Left lung (tissue), 10 donors: Measurements from ENCODE around the gene PRSS50. TPM values are rescaled to one million over a fixed set of nuclear protein-coding genes. Genes with fewer than 3 reads are reported as not detected.
"Not testable (repeated sequence)": the region's sequence is repeated elsewhere in the genome, so short reads cannot be mapped to it uniquely, and the experiment has no call there.

Experiments used
- ATAC-seq: fragments of 200-7000 bp; cut with Tn5 transposase; one replicate; pipeline ENCODE4 v1.9.1; 2020; ENCODE audit warnings: moderate library complexity
- DNase-seq, 4 donors: peaks; one replicate each; pipeline ENCODE4 v3.0.0-alpha.2; 2013 to 2020
- H3K27ac ChIP-seq, 2 donors: fragments of 200-600 bp; sonication (generic) in 1 of 2; one replicate each; pipeline versions ENCODE4 v1.5.0 to v1.8.0; 2020 to 2021
- H3K27me3 ChIP-seq, 2 donors: fragments of 200-600 bp; sonication (generic) in 1 of 2; one replicate each; pipeline versions ENCODE4 v1.5.0 to v1.8.0; 2020 to 2021
- H3K36me3 ChIP-seq, 2 donors: fragments of 200-600 bp; sonication (generic) in 1 of 2; one replicate each; pipeline versions ENCODE4 v1.5.0 to v1.8.0; 2020 to 2021
- H3K4me1 ChIP-seq, 2 donors: fragments of 200-600 bp; one replicate each; pipeline ENCODE4 v1.8.0; 2021
- H3K4me3 ChIP-seq, 2 donors: fragments of 200-600 bp; sonication (generic) in 1 of 2; one replicate each; pipeline versions ENCODE4 v1.5.0 to v1.8.0; 2020 to 2021; ENCODE audit warnings: mild to moderate bottlenecking in 1 of 2
- H3K9me3 ChIP-seq, 2 donors: fragments of 200-600 bp; sonication (generic) in 1 of 2; one replicate each; pipeline versions ENCODE4 v1.5.0 to v1.8.0; 2020 to 2021
- CTCF ChIP-seq, 2 donors: fragments of 200-600 bp; sonication (generic) in 1 of 2; IDR thresholded peaks; one replicate each; pipeline versions ENCODE4 v1.5.0 to v1.8.0; 2021; ENCODE audit warnings: antibody characterized with exemption in 2 of 2
- intact Hi-C, 2 donors: fragments of 100-400 bp; cut with DNase I; formaldehyde crosslinking; loops; one replicate each; pipeline versions ENCODE4 v1.11.2 to v1.14.2; 2022
- polyA plus RNA-seq, 6 donors: library from polyadenylated mRNA; unstranded; fragments of 120-200 nt; gene quantifications; one replicate each; pipeline ENCODE4 v1.2.1, GENCODE V29; 2013; ENCODE audit not compliant: insufficient read length in 6 of 6
- total RNA-seq, 2 donors: library from RNA; stranded (reverse); fragmentation: NEBNext Ultra II Directional; extraction: Animal tissue kit (Norgen Biotek cat#: 25700); gene quantifications; one replicate each; pipeline ENCODE4 v1.2.1, GENCODE V29; 2021
- donor health status: DM: no; HTN: yes; CAD: no.
- donor health status: DM: no; HTN: no; CAD: no.

PRSS50 gene
- total and polyA plus RNA-seq, 8 donors, result 0.24 to 1.1 (median 0.66) TPM

GRCh38 chr3:46756642-46757041, 39.0 kb upstream of the PRSS50 start:
- H3K4me1 ChIP-seq, result no peaks in the 10 kb centered on the region
- TF ChIP-seq CTCF (IDR thresholded peaks at IDR 0.05), result no peak
- ATAC-seq, result no peak
- no peaks in the 10 kb centered on the region for H3K9me3 ChIP-seq
- no peaks in the 10 kb centered on the region for H3K27me3 ChIP-seq
- intact Hi-C loops, result no loop called here
- H3K27ac ChIP-seq, result no peak overlapping the region
- peak in 1 of 4 donors; percentile 62 for DNase-seq
- H3K36me3 ChIP-seq, result no peaks in the 10 kb centered on the region
- H3K4me3 ChIP-seq, result no peak overlapping the region

GRCh38 chr3:46755646-46756045, 38.0 kb upstream of the PRSS50 start:
- intact Hi-C loops, result no loop called here
- no peak overlapping the region for H3K4me3 ChIP-seq
- no peaks in the 10 kb centered on the region for H3K36me3 ChIP-seq
- no peak overlapping the region for H3K27ac ChIP-seq
- DNase-seq, result peak in 1 of 4 donors; percentile 54
- ATAC-seq, result no peak
- H3K4me1 ChIP-seq, result no peaks in the 10 kb centered on the region
- no peaks in the 10 kb centered on the region for H3K9me3 ChIP-seq
- H3K27me3 ChIP-seq, result no peaks in the 10 kb centered on the region
- no peak for TF ChIP-seq CTCF (IDR thresholded peaks at IDR 0.05)

- ATAC-seq, H3K27ac ChIP-seq, intact Hi-C loops: not testable (repeated sequence)
These were observed 35.5 kb upstream of the PRSS50 start for GRCh38 chr3:46753127-46753526.

GRCh38 chr3:46750555-46751038, 32.9 kb upstream of the PRSS50 start:
- Histone ChIP-seq H3K9me3 (no peaks in the 10 kb centered on the region), H3K27me3 (no peaks in the 10 kb centered on the region), H3K36me3 (no peaks in the 10 kb centered on the region), H3K27ac (no peak overlapping the region), H3K4me3 (no peak overlapping the region), H3K4me1 (no peaks in the 10 kb centered on the region)
- no peak for TF ChIP-seq CTCF (IDR thresholded peaks at IDR 0.05)
- ATAC-seq, result no peak
- intact Hi-C loops, result no loop called here
- no peak for DNase-seq

More at GRCh38 chr3:46753127-46753526, 35.5 kb upstream of the PRSS50 start:
- DNase-seq, H3K4me3 ChIP-seq, H3K9me3 ChIP-seq, H3K36me3 ChIP-seq, H3K27me3 ChIP-seq, H3K4me1 ChIP-seq: not testable (repeated sequence)

GRCh38 chr3:46749129-46749528, 31.5 kb upstream of the PRSS50 start:
- intact Hi-C loops, result no loop called here
- DNase-seq, result no peak
- TF ChIP-seq CTCF (IDR thresholded peaks at IDR 0.05), result no peak
- H3K4me1 ChIP-seq, result no peaks in the 10 kb centered on the region
- no peak overlapping the region for H3K27ac ChIP-seq
- no peaks in the 10 kb centered on the region for H3K9me3 ChIP-seq
- no peak overlapping the region for H3K4me3 ChIP-seq
- ATAC-seq, result no peak
- H3K27me3 ChIP-seq, result no peaks in the 10 kb centered on the region
- no peaks in the 10 kb centered on the region for H3K36me3 ChIP-seq

- intact Hi-C loops, result no loop called here
- ATAC-seq (no peak), DNase-seq (no peak)
- Histone ChIP-seq H3K4me1 (no peaks in the 10 kb centered on the region), H3K27ac (no peak overlapping the region), H3K27me3 (no peaks in the 10 kb centered on the region), H3K36me3 (no peaks in the 10 kb centered on the region), H3K4me3 (no peak overlapping the region), H3K9me3 (no peaks in the 10 kb centered on the region)
- TF ChIP-seq CTCF (IDR thresholded peaks at IDR 0.05), result no peak
These were observed 30.5 kb upstream of the PRSS50 start for GRCh38 chr3:46748170-46748569.
